ENCODE measurements around the gene YPEL4.
"Not testable (repeated sequence)": the region's sequence is repeated elsewhere in the genome, so short reads cannot be mapped to it uniquely, and the experiment has no call there.

YPEL4 gene

GRCh38 chr11:57649826-57650738 lies at the start of gene YPEL4:
Gene YPEL4, minus strand, starts transcription at chr11:57649912. Its CDS starts 2,805 bp downstream, at chr11:57647107.
- peak; percentile 90 for DNase-seq

GRCh38 chr11:57698843-57699365 lies 49.2 kb upstream of the YPEL4 start:
- DNase-seq: no peak

GRCh38 chr11:57690474-57690873 lies 40.8 kb upstream of the YPEL4 start:
- DNase-seq: not testable (repeated sequence)

GRCh38 chr11:57681168-57681567 lies 31.5 kb upstream of the YPEL4 start:
- no peak for DNase-seq

- DNase-seq: no peak
Measured at GRCh38 chr11:57680552-57680874, 30.8 kb upstream of the YPEL4 start.

GRCh38 chr11:57679396-57679795 lies 29.7 kb upstream of the YPEL4 start:
- DNase-seq: no peak

GRCh38 chr11:57675176-57675941 lies 25.6 kb upstream of the YPEL4 start:
- DNase-seq: no peak

GRCh38 chr11:57674251-57674650 lies 24.5 kb upstream of the YPEL4 start:
- DNase-seq: no peak

GRCh38 chr11:57668434-57668782 lies 18.7 kb upstream of the YPEL4 start:
- DNase-seq: no peak

- DNase-seq: peak; percentile 100
Measured at GRCh38 chr11:57667736-57668433, 18.2 kb upstream of the YPEL4 start, which contains the start of gene ZDHHC5. Gene ZDHHC5, plus strand, starts transcription at chr11:57668114. Its CDS starts 4,977 bp downstream, at chr11:57673091.

GRCh38 chr11:57667117-57667735 lies 17.5 kb upstream of the YPEL4 start:
- DNase-seq: peak; percentile 97

- no peak for DNase-seq
Measured at GRCh38 chr11:57663975-57664374, 14.3 kb upstream of the YPEL4 start.

GRCh38 chr11:57662893-57663292 lies 13.2 kb upstream of the YPEL4 start:
- DNase-seq: no peak

GRCh38 chr11:57659669-57660068 lies 10.0 kb upstream of the YPEL4 start:
- DNase-seq: no peak

- no peak for DNase-seq
Measured at GRCh38 chr11:57658023-57658361, 8.3 kb upstream of the YPEL4 start.

- peak; percentile 100 for DNase-seq
Measured at GRCh38 chr11:57657194-57658022, 7.7 kb upstream of the YPEL4 start, which contains the start of gene CLP1. Gene CLP1, plus strand, starts transcription at chr11:57657762. Its CDS starts 1,715 bp downstream, at chr11:57659477.

- DNase-seq: no peak
Measured at GRCh38 chr11:57656885-57657193, 7.1 kb upstream of the YPEL4 start.

GRCh38 chr11:57653163-57653562 lies 3.5 kb upstream of the YPEL4 start:
- no peak for DNase-seq

- no peak for DNase-seq
Measured at GRCh38 chr11:57652662-57653061, 3.0 kb upstream of the YPEL4 start.

GRCh38 chr11:57652230-57652629 lies 2.5 kb upstream of the YPEL4 start:
- DNase-seq: not testable (repeated sequence)

- DNase-seq: no peak
Measured at GRCh38 chr11:57651408-57651807, 1.7 kb upstream of the YPEL4 start.

GRCh38 chr11:57650739-57651090 lies 1.0 kb upstream of the YPEL4 start:
- no peak for DNase-seq
